DMS153 (cell line): ENCODE results near the gene CACFD1.

Source experiments
- DNase-seq: peaks from one replicate; lab custom pipeline; 2025; lab: John Stamatoyannopoulos, UW

Gene CACFD1

DNA sequence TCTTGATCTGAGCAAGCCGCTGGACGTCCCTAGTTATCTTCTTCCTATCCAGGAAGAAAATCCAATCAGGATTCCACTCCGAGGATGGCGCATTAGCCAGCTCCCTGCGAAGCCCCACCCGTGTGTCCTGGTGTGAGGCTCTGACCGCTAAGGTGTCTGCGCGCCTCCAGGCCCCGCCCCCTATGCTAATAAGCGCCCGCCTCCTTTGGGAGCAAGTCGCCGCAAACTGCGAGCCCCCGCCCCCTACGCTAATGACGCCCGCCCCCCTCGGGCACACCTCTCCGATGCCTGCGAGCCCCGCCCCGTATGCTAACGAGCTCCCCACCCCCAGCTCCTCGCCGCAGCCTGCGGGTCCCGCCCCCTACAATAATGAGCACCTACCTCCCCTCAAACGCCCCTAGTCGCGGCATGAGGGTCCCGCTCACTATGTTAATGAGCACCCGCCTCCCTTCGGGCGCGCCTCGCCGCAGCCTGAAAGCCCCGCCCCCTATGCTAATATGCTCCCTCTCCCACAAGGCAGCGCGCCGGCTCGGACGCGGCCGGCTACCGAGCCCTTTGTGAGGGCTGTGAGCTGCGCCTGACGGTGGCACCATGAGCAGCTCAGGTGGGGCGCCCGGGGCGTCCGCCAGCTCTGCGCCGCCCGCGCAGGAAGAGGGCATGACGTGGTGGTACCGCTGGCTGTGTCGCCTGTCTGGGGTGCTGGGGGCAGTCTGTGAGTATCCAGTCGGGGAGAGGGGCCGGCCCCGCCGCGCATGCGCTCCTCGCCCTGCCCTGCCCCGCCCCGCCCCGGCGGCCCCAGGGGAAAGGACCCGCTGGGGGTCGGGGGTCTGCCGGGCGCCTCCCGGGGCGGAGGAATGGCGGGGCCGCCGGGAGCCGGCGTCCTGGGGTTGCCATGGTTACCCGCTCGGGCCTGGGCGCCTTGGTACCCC lies at the start of gene CACFD1:
Gene CACFD1 (plus strand): TSS at position 503 of the 929 bp plus-strand sequence. CDS start 89 bp downstream, at position 592.
- peak; percentile 95 for DNase-seq

DNA sequence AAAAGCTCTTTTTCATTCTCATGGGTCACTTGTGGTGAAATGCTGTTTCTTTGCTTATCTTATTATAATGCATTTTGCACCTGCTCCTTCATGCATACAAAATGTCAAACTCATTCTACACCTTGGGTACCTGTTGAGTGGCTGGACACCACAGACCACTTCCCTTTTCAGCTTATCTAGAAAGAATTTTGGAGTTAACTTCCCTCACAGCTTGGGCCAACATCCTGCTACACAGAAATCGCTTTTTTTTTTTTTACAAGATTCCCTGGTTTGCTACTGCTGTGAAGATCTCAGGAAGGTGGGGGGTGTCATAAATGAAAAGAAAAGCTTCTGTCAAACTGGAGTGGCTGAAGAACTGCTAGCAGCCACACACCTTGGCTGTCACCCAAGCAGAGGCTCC lies 44.6 kb upstream of the CACFD1 start:
- no peak for DNase-seq

DNA sequence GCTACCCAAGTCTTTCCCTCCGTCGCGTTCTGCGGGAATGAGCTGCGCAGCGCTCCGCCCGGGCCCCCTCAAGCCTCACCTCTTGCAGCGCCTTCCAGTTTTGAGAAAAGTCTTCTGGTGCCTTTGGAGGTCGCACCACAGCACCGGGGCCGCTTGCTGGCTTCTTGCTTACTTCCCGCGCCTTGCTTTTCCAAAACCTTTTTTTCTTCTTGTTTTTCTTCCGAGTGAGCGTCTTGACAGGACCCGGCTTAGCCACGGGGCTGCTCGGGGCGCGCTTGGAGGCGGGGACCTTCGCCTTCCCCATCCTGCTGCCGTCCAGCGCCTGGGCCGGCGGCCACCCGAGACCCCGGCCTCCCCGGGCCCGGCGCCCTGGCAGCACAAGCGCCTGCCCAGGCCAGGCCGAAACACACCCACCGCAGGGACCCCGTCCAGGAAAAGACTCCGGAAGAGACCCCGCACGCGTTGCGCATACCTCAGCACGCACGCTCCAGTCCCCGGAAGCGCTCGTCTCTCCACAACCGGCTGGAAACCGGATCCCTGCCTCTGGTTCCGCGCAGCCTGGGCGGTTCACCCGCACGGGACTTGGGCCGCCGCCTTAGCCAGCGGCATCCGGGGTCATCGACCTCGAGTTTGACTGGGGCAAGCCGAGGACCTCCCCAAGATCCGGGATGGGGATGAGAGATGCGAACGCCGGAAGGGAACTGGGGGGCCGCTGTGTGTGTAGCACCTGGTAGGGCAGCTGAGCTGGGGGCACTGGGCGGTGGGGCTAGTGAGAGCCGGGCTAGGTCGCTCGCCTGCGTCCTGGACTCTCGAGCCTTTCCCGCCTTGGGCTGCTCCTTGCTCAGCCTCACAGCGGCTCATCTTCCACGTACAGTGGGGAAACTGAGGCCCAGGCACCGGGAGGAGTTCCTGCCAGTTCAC lies 42.0 kb upstream of the CACFD1 start, which contains the start of gene REXO4:
Gene REXO4 (minus strand): TSS at position 470 of the 921 bp plus-strand sequence. CDS start 166 bp downstream, at position 304.
- DNase-seq = peak; percentile 65

DNA sequence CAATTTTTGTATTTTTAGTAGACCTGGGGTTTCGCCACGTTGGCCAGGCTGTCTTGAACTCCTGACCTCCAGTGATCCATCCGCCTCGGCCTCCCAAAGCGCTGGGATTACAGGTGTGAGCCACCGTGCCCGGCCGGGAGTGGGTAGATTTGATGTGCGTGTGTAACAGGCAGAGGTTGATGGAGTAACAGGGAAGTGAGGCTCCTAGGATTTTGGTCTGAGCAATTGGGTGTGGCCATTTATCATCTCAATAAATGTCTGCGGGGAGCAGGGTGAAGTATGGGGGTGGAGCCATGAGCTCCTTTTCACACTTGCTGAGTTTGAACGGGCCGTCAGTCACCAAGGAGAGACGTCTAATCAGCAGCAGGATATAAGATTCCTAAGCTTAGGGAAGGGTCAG lies 40.8 kb upstream of the CACFD1 start:
- DNase-seq = no peak

DNA sequence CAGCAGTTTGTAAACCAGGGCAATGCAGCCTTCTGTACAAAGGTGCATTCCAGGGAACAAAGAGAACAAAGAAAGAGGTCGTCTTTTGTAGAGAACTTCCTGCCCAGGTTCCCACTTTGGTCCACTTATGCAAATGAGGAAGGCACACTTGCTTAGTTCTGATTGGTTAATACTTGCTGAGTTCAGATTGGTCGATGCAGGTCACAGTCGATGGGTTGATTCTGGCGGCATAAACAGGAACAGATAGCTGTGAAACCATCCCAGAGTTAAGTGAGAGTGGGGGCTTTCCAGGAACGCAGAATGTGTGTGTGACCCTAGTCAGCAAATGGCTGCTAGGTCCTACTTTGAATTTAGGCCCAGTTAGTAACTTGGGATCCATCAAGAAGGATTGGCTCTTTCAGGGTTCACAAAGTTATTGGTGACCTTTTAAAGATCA lies 39.4 kb upstream of the CACFD1 start:
- DNase-seq = no peak

DNA sequence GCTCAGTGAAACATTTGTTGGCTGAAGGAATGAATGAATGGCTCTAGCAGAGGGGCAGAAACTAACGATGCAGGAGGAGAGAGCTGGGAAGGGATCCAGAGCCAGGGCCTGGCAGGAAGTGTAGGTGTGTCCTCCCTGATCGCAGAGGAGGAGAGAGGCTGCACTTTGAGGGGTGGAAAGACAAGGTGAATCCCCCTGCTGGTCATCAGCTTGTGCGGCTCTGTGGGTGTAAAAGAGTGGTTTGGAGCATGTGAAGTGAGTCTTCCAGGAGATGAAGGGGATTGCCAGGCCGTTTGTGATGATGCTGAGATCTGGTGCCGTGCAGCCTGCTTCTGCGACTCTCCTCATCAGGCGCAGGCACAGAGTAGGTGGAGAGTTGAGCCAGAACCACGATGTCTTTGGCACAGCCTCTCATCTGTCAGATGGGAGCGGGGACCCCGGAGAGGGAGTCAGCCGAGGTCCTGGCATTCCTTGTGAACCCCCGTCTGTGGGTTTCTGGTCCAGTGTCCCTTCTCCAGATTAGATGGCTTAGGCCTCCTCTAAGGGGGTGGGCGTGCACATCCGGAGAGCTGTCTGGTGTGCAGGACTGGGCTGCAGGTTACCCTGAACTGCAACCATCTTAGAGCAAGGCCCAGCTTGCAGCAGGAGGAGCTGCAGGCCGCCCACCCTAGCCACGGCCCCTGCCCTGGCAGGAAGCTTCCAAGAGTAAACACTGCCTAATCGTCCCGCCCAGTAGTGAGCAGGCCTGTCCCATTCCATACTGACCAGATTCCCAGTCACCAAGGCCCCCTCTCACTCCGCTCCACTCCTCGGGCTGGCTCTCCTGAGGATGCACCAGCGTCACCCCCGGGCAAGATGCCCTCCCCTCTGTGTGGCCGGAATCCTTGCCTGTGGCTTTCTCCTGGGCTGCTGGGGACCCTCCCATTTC lies 37.9 kb upstream of the CACFD1 start, which contains the start of gene ADAMTS13:
Gene ADAMTS13 (plus strand): TSS at position 753 of the 928 bp plus-strand sequence. CDS start 77 bp downstream, at position 830.
- DNase-seq = no peak

DNA sequence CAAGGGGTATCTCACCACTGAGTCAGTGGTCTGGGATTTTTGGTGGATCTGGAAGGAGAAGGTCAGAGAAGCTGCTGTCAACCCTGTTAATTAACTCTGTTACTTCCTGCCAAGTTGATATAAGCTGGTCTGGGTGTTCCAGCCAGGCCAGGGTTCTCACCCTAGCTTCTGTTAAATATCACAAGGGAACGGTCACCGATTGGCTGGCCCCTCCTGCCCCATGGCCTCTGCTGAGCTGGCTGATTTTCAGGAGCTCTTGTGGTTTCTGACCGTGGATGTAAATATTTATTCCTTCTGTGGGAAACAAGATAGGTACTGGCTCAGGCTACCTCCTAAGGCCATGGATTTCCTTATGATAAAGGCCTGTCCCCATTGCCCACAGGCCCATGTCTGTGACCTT lies 36.6 kb upstream of the CACFD1 start:
- DNase-seq = no peak

DNA sequence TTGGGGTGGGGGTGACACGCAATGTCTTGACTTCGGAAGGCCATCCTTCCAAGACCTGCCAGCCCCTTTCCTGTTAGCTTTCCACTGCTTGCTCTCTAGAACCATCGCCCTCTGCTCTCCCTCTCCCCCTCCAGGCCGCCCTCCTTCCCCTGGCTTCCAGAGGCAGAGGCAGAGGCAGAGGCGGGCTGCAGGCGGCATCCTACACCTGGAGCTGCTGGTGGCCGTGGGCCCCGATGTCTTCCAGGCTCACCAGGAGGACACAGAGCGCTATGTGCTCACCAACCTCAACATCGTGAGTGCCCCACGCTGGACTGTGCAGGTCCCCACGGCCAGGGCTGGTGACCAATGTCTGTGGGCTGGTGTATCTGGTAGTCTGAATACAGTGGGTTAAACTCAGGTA lies 35.6 kb upstream of the CACFD1 start:
- no peak for DNase-seq

DNA sequence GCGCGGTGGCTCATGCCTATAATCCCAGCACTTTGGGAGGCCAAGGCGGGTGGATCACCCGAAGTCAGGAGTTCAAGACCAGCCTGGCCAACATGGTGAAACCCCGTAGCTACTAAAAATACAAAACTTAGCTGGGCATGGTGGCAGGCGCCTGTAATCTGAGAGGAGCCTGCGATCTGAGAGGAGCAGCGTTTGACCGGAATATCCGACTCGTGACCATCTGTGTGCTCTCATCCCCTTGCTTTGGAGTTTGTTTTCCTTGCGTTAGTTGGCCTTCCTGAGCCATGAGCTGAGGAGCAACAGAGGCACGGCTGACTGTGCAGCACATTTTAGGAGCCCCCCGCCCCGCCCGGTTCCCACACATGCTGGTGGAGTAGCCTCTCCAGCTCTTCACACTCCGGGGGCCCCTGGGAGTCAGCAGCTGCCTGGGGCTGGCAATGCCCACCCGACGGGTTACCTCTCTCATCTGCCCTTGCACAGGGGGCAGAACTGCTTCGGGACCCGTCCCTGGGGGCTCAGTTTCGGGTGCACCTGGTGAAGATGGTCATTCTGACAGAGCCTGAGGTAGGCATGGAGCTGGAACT lies 34.6 kb upstream of the CACFD1 start:
- no peak for DNase-seq

DNA sequence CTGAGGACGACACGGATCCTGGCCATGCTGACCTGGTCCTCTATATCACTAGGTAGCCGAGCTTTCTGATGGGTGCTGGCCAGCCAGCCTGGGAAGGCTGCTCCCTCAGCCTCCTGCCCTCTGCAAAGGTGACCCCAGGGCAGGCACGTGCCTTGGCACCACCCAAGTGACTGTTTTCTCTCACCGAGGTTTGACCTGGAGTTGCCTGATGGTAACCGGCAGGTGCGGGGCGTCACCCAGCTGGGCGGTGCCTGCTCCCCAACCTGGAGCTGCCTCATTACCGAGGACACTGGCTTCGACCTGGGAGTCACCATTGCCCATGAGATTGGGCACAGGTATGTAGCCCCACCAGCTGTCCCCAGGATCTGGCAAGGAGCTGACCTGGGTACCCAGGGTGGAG lies 33.8 kb upstream of the CACFD1 start:
- DNase-seq = no peak

DNA sequence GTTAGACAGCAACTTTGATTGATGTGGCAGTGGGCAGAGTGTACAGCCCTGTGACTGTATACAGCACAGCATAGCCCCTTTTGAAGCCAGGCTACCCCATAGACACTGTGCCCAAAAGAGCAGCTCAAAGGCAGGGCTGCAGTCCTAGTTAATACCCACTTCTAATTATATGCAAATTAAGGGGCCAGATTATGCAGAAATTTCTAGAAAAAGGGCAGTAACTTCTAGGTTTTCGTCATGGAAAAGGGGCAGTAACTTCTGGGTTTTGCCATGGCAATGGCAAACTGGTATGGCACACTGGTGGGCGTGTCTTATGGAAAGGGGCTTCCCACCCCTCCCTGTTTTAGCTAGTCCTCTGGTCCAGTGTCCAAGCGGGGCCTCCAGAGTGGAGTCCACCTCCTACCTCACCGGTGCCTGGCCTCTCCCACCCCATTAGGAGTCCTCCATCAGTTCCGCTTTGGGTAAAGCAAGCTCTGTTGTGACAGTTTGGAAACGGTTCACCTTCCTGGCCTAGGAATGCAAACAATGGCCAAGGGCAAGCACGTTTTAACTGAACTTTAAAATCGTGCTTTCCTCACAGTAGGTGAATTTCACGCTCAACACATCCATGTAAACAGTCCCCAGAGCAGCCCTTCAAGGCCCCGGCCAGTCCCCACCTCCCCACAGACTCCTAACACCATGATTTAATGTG lies 32.0 kb upstream of the CACFD1 start:
- no peak for DNase-seq

DNA sequence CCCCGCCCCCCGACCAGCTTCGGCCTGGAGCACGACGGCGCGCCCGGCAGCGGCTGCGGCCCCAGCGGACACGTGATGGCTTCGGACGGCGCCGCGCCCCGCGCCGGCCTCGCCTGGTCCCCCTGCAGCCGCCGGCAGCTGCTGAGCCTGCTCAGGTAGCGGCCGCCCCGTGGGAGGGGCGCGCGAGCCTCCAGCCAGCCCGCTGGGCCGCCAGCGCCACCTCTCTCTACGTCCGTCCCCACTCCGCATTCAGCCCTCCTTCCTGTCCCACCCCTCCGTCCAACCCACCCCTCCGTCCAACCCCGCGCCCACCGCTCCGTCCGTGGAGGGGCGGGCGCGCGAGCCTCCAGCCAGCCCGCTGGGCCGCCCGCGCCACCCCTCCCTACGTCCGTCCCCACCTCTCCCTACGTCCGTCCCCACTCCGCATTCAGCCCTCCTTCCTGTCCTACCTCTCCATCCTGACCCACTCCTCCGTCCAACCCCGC lies 31.1 kb upstream of the CACFD1 start:
- DNase-seq = peak; percentile 17

DNA sequence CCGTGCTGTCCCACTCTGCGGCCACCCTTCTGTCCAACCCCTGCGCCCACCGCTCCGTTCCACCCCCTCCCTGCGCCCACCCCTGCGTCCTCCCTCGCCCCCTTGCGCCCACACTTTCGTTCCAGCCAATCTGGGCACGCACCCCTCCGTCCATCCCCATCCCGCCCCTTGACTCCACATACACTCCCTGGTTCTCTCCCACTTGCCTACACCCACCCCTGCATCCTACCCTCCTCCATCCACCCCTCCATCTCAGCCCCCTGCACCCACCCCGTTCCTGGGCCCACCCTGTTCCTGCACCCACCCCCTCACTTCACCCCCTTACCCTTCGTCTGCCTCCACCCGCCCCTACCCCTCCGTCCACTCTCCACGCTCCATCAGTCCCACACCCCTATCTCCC lies 30.6 kb upstream of the CACFD1 start:
- no peak for DNase-seq

DNA sequence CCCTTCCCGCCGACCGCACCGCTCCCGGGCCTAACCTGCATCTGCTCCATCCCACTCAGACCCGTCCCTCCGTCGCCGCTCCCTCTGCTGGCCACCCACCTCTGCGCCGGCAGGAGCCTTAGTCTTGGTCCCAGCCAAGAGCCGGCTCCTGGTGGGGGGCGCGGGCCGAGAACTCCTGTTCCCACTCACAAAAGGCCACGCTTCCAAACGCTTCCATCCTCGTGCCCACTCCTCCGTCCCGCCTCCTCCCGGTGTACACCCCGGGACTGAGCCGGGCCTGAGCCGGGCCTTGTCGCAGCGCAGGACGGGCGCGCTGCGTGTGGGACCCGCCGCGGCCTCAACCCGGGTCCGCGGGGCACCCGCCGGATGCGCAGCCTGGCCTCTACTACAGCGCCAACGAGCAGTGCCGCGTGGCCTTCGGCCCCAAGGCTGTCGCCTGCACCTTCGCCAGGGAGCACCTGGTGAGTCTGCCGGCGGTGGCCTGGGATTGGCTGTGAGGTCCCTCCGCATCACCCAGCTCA lies 30.1 kb upstream of the CACFD1 start:
- DNase-seq = no peak

DNA sequence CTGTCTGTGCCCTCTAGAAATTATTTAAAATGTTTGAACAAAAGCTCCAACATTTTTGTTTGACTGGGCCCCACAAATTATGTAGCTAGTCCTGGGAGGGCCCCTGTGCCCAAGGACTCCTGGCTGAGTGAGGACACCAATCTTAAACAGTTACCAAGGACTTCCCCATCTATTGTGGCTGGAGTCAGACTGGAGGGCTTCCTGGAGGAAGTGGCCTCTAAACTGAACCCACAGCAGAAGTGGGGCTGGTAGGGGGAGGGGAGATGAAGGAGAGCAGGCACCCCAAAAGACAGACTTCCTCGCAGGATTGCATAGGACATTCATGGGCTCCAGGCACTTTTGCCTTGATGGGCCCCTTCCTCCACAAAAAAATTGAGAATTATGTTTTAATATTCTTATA lies 29.5 kb upstream of the CACFD1 start:
- no peak for DNase-seq

DNA sequence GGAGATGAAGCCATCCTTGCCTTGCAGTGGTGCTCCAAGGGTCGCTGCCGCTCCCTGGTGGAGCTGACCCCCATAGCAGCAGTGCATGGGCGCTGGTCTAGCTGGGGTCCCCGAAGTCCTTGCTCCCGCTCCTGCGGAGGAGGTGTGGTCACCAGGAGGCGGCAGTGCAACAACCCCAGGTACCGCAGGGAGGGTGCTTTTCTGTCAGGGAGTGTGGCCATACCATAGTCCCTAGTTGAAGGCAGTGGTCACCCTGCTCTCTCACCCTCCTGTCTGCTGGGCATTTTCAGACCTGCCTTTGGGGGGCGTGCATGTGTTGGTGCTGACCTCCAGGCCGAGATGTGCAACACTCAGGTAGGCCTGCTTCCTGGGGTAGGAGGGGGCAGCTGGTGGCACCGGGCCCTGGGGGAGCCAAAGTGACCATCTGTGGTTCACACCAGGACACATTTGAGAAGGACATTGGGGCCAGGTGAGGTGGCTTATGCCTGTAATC lies 26.4 kb upstream of the CACFD1 start:
- no peak for DNase-seq

DNA sequence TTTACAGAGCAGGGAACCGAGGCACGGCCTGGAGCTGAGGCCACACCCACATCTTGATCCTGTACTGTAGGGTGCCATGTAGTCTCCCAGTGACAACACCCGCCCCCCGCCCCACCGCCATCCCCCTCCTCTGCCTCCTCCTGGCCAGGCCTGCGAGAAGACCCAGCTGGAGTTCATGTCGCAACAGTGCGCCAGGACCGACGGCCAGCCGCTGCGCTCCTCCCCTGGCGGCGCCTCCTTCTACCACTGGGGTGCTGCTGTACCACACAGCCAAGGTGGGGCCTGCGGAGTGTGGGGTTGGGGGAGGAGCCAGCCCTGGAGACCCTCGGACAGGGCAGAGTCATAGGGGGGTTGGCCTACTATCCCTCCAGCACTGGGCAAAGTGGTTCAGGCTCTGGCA lies 23.1 kb upstream of the CACFD1 start:
- no peak for DNase-seq

DNA sequence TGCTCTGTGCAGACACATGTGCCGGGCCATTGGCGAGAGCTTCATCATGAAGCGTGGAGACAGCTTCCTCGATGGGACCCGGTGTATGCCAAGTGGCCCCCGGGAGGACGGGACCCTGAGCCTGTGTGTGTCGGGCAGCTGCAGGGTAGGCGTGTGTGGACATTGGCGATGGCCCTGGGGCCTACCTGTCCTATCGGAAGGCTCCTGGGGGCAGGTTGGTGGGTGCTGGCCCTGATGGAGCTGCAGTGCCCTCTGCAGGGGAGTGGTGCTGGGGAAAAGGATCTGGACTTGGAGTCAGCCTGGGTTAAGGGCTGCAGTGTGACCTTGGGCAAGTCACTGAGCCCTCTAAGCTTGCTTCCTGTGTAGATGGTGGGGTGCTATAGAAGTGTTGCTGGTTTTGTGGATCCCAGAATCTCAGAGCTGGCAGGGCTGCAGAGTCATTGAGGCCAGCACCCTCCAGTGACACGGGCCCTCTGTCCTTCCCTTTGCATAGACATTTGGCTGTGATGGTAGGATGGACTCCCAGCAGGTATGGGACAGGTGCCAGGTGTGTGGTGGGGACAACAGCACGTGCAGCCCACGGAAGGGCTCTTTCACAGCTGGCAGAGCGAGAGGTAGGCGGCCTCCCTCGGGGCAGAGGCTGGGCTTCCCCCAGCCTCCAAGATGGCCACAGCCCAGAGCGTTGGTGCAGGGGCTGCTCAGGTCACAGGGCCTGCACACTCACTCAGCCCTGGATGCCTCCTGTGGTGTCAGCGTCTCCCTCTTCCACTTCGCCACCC lies 21.8 kb upstream of the CACFD1 start:
- no peak for DNase-seq

DNA sequence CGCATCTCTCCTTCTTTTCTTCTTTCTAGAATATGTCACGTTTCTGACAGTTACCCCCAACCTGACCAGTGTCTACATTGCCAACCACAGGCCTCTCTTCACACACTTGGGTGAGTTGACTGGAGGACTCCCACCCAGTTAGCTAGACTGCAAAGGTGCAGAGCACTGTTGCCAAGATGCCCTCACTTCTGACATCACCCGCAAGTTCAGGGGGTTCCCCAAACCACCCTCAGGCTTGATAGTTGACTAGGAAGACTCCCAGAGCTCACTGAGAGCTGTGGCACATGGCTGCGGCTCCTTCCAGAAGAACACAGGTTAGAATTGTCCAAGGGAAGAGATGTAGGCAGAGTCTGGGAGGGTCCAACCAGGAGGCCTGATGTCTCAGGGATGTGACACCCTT lies 20.4 kb upstream of the CACFD1 start:
- DNase-seq = no peak
